ENCODE measurements around the gene MAMDC4. TPM values are rescaled to one million over a fixed set of nuclear protein-coding genes. Genes with fewer than 3 reads are reported as not detected.
A peak's percentile ranks its signal among the peaks of the same experiment; 100 is the strongest.

MAMDC4 gene
- polyA plus RNA-seq, 1 donor (not counting 4 experiments of a cell fraction or from before 2014, with no cell fraction given): 0.49 TPM

DNA sequence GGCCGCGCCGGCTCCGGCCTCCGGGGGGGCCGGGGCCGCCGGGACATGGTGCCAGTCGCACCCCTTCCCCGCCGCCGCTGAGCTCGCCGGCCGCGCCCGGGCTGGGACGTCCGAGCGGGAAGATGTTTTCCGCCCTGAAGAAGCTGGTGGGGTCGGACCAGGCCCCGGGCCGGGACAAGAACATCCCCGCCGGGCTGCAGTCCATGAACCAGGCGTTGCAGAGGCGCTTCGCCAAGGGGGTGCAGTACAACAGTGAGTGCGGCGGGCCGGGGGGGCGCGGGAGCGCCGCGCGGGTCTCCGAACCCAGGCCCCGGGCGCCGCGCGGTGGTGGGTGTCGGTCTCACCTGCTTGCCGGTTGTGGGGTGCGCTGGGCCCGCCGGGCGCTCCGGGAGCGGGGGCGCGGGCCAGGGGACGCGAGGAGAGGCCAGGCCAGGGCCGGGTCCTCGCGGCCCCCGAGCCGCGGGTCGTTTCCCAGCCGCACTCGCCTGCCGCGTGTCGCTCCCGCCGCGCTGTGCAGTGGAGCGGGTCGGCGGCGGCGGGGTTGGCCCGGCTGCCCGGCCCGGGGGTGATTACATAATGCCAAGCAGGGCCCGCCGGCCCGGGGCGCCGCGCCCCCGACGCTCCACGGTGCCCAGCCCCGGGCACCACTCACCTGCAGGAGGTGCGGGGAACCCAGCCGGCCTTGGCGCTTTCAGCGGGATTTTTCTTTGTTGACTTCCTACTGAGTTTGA is 43.9 kb upstream of the MAMDC4 start:
- FAIRE-seq (no peak), DNase-seq (ENCODE audit: low read depth, low spot score) (no peak)
- H2AFZ ChIP-seq (ENCODE audit: control insufficient read depth, low read length): peak overlapping the region; percentile 36
- peaks cover 43% of the 10 kb centered on the region for H3K79me2 ChIP-seq (ENCODE audit: control insufficient read depth, insufficient read depth, low read length)
- dilution Hi-C loops (cut with MboI; ENCODE audit: extremely low pct_ligation_motif_present, low sequenced_read_pairs): loop anchor here (25.0 kb wide), 1 partner anchor 129 kb away; the partner anchor contains the start of genes C8G and FBXW5
- H3K36me3 ChIP-seq (ENCODE audit: control insufficient read depth in 2 of 2, extremely low read depth in 1 of 2, insufficient read depth in 2 of 2, low read length in 2 of 2): peaks cover 8 to 18% of the 10 kb centered on the region in 2 experiments
- peak overlapping the region; percentile 61 to 88 (median 74) for H3K4me3 ChIP-seq (ENCODE audit: control insufficient read depth in 2 of 3, extremely low read depth in 1 of 3, insufficient read depth in 2 of 3, low read depth in 1 of 3, low read length in 3 of 3)
- H3K27ac ChIP-seq (ENCODE audit: control insufficient read depth, insufficient read depth, low read length): peak overlapping the region; percentile 58
- peaks cover 15% of the 10 kb centered on the region for H3K4me1 ChIP-seq (ENCODE audit: control insufficient read depth, extremely low read depth, insufficient read depth, low read length)
- H3K9me3 ChIP-seq (ENCODE audit: control insufficient read depth, low read depth, low read length): no peaks in the 10 kb centered on the region
- H3K4me2 ChIP-seq (ENCODE audit: control insufficient read depth, extremely low read depth, insufficient read depth, low read depth, low read length): peak overlapping the region; percentile 82
- H3K27me3 ChIP-seq (ENCODE audit: control insufficient read depth, extremely low read depth, insufficient read depth, low read length): no peaks in the 10 kb centered on the region
- TF ChIP-seq EZH2 (IDR thresholded peaks at IDR 0.05; ENCODE audit: low read length): no peak
- TF ChIP-seq, protein P1, sequence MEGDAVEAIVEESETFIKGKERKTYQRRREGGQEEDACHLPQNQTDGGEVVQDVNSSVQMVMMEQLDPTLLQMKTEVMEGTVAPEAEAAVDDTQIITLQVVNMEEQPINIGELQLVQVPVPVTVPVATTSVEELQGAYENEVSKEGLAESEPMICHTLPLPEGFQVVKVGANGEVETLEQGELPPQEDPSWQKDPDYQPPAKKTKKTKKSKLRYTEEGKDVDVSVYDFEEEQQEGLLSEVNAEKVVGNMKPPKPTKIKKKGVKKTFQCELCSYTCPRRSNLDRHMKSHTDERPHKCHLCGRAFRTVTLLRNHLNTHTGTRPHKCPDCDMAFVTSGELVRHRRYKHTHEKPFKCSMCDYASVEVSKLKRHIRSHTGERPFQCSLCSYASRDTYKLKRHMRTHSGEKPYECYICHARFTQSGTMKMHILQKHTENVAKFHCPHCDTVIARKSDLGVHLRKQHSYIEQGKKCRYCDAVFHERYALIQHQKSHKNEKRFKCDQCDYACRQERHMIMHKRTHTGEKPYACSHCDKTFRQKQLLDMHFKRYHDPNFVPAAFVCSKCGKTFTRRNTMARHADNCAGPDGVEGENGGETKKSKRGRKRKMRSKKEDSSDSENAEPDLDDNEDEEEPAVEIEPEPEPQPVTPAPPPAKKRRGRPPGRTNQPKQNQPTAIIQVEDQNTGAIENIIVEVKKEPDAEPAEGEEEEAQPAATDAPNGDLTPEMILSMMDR (optimal IDR thresholded peaks at IDR 0.05 in 1 of 3, IDR thresholded peaks at IDR 0.05 in 1 of 3, conservative IDR thresholded peaks at IDR 0.05 in 1 of 3; ENCODE audit: extremely low read depth in 1 of 3, insufficient read depth in 2 of 3, low read length in 3 of 3): no peak
- H3K9ac ChIP-seq (ENCODE audit: control insufficient read depth, extremely low read depth, insufficient read depth, low read length): peak overlapping the region; percentile 82
- no peaks in the 10 kb centered on the region for H3K9me1 ChIP-seq (ENCODE audit: control insufficient read depth, extremely low read depth, insufficient read depth, low read length)
- H4K20me1 ChIP-seq (ENCODE audit: control insufficient read depth, extremely low read depth, insufficient read depth, low read length): no peaks in the 10 kb centered on the region

DNA sequence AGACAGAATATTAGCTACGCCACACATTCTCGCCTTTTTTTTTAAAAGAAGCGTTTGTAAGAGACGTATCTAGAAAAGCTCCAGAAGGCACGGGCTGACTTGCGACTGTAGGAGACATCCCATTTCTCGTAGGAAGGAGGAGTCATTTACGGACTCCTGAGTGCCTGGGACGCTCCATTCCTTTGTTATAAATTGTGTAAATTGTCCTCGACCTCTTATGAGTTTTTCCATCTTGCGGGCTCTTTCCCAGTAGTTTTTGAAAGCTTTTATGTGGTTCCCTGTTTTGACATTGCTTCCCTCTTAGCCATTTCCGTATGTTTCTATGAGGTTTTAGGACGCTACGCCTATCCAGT is 43.4 kb upstream of the MAMDC4 start:
- Histone ChIP-seq H3K4me1 (ENCODE audit: control insufficient read depth, extremely low read depth, insufficient read depth, low read length) (peaks cover 15% of the 10 kb centered on the region), H3K9me3 (ENCODE audit: control insufficient read depth, low read depth, low read length) (no peaks in the 10 kb centered on the region), H3K36me3 (ENCODE audit: control insufficient read depth in 2 of 2, extremely low read depth in 1 of 2, insufficient read depth in 2 of 2, low read length in 2 of 2) (peaks cover 8 to 18% of the 10 kb centered on the region in 2 experiments), H3K9ac (ENCODE audit: control insufficient read depth, extremely low read depth, insufficient read depth, low read length) (peak overlapping the region; percentile 82), H3K9me1 (ENCODE audit: control insufficient read depth, extremely low read depth, insufficient read depth, low read length) (no peaks in the 10 kb centered on the region), H3K79me2 (ENCODE audit: control insufficient read depth, insufficient read depth, low read length) (peaks cover 43% of the 10 kb centered on the region), H3K27me3 (ENCODE audit: control insufficient read depth, extremely low read depth, insufficient read depth, low read length) (no peaks in the 10 kb centered on the region), H3K4me3 (ENCODE audit: control insufficient read depth in 2 of 3, extremely low read depth in 1 of 3, insufficient read depth in 2 of 3, low read depth in 1 of 3, low read length in 3 of 3) (peak overlapping the region; percentile 61 to 88 (median 74)), H2AFZ (ENCODE audit: control insufficient read depth, low read length) (no peak overlapping the region), H3K4me2 (ENCODE audit: control insufficient read depth, extremely low read depth, insufficient read depth, low read depth, low read length) (peak overlapping the region; percentile 82), H4K20me1 (ENCODE audit: control insufficient read depth, extremely low read depth, insufficient read depth, low read length) (no peaks in the 10 kb centered on the region), H3K27ac (ENCODE audit: control insufficient read depth, insufficient read depth, low read length) (peak overlapping the region; percentile 58)
- no peak for TF ChIP-seq EZH2 (IDR thresholded peaks at IDR 0.05; ENCODE audit: low read length)
- TF ChIP-seq, protein P1 (optimal IDR thresholded peaks at IDR 0.05 in 1 of 3, IDR thresholded peaks at IDR 0.05 in 1 of 3, conservative IDR thresholded peaks at IDR 0.05 in 1 of 3; ENCODE audit: extremely low read depth in 1 of 3, insufficient read depth in 2 of 3, low read length in 3 of 3): no peak
- FAIRE-seq: no peak
- dilution Hi-C loops (cut with MboI; ENCODE audit: extremely low pct_ligation_motif_present, low sequenced_read_pairs): loop anchor here (25.0 kb wide), 1 partner anchor 129 kb away; the partner anchor contains the start of genes C8G and FBXW5
- DNase-seq (ENCODE audit: low read depth, low spot score): no peak

Measured in keratinocyte (primary cell).